HL-60/S4 treated with phorbol 12-myristate 13-acetate at 8.2 ng/mL for 4 days and 3 days (cell line): ENCODE data around the gene CTH.
"Not testable (repeated sequence)": the region's sequence is repeated elsewhere in the genome, so short reads cannot be mapped to it uniquely, and the experiment has no call there.

ENCODE experiments used
- in situ Hi-C: fragments of 300-500 bp; cut with MboI; formaldehyde crosslinking; loops from 2 replicates; pipeline ENCODE4 v1.15.0; 2022; ENCODE audit warnings: low sequenced_read_pairs

The CTH gene

GRCh38 chr1:70410604-70411359 is at the start of gene CTH:
Gene CTH, plus strand, starts transcription at chr1:70411268. Its CDS starts 148 bp downstream, at chr1:70411416.
- in situ Hi-C loops, result no loop called here

- in situ Hi-C loops, result no loop called here
Measured at GRCh38 chr1:70361727-70362398, 49.2 kb upstream of the CTH start.

GRCh38 chr1:70364439-70364838 is 46.6 kb upstream of the CTH start:
- in situ Hi-C loops, result no loop called here

GRCh38 chr1:70366425-70366952 is 44.6 kb upstream of the CTH start:
- in situ Hi-C loops, result not testable (repeated sequence)

- in situ Hi-C loops, result not testable (repeated sequence)
Measured at GRCh38 chr1:70366997-70367396, 44.1 kb upstream of the CTH start.

GRCh38 chr1:70367397-70367796 is 43.7 kb upstream of the CTH start:
- in situ Hi-C loops, result not testable (repeated sequence)

- in situ Hi-C loops, result not testable (repeated sequence)
Measured at GRCh38 chr1:70371586-70371985, 39.5 kb upstream of the CTH start.

GRCh38 chr1:70372426-70372825 is 38.6 kb upstream of the CTH start:
- in situ Hi-C loops, result no loop called here

- in situ Hi-C loops, result not testable (repeated sequence)
Measured at GRCh38 chr1:70373580-70373979, 37.5 kb upstream of the CTH start.

- in situ Hi-C loops, result no loop called here
Measured at GRCh38 chr1:70376196-70376595, 34.9 kb upstream of the CTH start.

- in situ Hi-C loops, result no loop called here
Measured at GRCh38 chr1:70382682-70383081, 28.4 kb upstream of the CTH start.

GRCh38 chr1:70383483-70383882 is 27.6 kb upstream of the CTH start:
- in situ Hi-C loops, result no loop called here

GRCh38 chr1:70384542-70384941 is 26.5 kb upstream of the CTH start:
- in situ Hi-C loops, result no loop called here

GRCh38 chr1:70385477-70385876 is 25.6 kb upstream of the CTH start:
- in situ Hi-C loops, result no loop called here

GRCh38 chr1:70386121-70386520 is 24.9 kb upstream of the CTH start:
- in situ Hi-C loops, result no loop called here

GRCh38 chr1:70387507-70387906 is 23.6 kb upstream of the CTH start:
- in situ Hi-C loops, result no loop called here

GRCh38 chr1:70392626-70393025 is 18.4 kb upstream of the CTH start:
- in situ Hi-C loops, result no loop called here

GRCh38 chr1:70396607-70397006 is 14.5 kb upstream of the CTH start:
- in situ Hi-C loops, result no loop called here

- in situ Hi-C loops, result no loop called here
Measured at GRCh38 chr1:70397013-70397412, 14.1 kb upstream of the CTH start.

- in situ Hi-C loops, result no loop called here
Measured at GRCh38 chr1:70400335-70400734, 10.7 kb upstream of the CTH start.

GRCh38 chr1:70401974-70402373 is 9.1 kb upstream of the CTH start:
- in situ Hi-C loops, result no loop called here

- in situ Hi-C loops, result no loop called here
Measured at GRCh38 chr1:70403759-70404158, 7.3 kb upstream of the CTH start.
